IPS-NIHi7 (cell line): ENCODE measurements around the gene FCER2.

Source experiments
- DNase-seq: peaks from one replicate; pipeline ENCODE4 v3.0.0; 2012; ENCODE audit warnings: mixed read lengths; ENCODE audit errors: extremely low spot score

Gene FCER2

GRCh38 chr19:7647156-7647555, 54.8 kb downstream of the FCER2 start:
- no peak for DNase-seq

GRCh38 chr19:7646426-7646700, 55.6 kb downstream of the FCER2 start:
- no peak for DNase-seq

GRCh38 chr19:7645656-7646425, 56.1 kb downstream of the FCER2 start:
- no peak for DNase-seq

DNA sequence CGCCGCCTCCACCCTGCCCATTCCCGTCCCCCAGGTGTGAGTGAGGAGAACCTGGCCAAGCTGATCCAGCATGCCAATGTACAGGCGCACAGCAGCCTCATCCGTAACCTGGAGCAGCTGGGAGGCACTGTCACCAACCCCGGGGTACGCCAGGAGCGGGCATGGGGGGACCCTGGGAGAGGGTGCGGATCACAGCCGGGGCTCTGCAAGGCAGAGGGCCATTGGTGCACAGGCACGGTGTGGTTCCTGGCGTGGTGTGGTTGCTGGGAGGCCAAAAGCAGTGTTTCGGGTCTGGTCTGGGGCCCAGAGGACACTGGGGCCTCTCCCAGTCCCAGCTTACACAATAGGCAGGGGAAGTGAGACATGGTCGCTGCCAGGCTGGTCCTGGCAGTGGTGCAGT, 56.8 kb downstream of the FCER2 start:
- no peak for DNase-seq

DNA sequence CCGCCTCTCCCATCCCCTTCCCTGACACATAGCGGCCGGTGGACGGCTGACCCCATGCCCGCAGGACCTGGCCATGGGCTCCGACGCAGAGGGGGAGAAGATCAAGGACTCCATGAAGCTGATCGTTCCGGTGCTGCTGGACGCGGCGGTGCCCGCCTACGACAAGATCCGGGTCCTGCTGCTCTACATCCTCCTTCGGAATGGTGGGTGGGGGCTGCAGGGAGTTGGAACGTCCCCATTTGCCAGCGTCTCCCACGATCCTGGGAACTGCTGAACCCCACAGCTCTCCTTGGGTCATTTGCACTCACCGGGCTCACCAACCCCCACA, 57.4 kb downstream of the FCER2 start:
- DNase-seq = no peak

DNA sequence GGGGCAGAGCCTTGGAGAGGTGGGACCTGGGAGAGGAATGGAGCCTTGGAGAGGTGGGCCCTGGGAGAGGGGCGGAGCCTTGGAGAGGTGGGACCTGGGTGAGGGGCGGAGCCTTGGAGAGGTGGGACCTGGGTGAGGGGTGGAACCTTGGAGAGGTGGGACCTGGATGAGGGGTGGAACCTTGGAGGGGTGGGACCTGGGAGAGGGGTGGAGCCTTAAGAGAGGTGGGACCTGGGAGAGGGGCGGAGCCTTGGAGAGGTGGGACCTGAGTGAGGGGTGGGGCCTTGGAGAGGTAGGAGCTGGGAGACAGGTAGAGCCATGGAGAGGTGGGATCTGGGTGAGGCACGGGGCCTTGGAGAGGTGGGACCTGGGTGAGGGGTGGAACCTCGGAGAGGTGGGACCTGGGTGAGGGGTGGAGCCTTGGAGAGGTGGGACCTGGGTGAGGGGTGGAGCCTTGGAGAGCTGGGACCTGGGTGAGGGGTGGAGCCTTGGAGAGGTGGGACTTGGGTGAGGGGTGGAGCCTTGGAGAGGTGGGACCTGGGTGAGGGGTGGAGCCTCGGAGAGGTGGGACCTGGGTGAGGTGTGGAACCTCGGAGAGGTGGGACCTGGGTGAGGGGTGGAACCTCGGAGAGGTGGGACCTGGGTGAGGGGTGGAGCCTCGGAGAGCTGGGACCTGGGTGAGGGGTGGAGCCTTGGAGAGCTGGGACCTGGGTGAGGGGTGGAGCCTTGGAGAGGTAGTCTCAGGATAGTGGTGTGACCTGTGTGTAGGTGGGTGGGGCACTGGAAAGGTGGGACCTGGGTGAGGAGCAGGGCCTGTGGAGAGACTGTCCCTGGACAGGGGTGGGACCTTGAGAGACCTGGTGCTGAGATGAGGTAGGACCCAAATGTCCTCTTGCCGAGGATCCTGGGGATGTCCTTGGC, 58.0 kb downstream of the FCER2 start:
- DNase-seq = peak; percentile 69

DNA sequence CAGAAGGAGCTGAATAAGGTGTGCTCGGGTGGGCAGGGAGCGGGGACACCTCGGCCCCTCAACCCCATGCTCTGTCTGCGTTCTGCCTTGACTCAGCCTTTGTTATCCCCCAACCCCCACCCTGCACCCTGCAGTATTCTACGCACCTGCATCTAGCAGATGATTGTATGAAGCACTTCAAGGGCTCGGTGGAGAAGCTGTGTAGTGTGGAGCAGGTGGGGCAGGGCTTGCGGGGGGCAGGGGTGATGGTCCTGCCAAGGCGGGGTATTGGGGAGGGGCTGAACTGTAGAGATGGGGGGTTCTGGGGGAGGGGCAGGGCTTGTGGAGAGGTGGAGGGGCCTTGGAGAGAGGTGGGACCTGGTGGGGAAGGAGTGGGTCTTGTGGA, 58.9 kb downstream of the FCER2 start:
- no peak for DNase-seq

DNA sequence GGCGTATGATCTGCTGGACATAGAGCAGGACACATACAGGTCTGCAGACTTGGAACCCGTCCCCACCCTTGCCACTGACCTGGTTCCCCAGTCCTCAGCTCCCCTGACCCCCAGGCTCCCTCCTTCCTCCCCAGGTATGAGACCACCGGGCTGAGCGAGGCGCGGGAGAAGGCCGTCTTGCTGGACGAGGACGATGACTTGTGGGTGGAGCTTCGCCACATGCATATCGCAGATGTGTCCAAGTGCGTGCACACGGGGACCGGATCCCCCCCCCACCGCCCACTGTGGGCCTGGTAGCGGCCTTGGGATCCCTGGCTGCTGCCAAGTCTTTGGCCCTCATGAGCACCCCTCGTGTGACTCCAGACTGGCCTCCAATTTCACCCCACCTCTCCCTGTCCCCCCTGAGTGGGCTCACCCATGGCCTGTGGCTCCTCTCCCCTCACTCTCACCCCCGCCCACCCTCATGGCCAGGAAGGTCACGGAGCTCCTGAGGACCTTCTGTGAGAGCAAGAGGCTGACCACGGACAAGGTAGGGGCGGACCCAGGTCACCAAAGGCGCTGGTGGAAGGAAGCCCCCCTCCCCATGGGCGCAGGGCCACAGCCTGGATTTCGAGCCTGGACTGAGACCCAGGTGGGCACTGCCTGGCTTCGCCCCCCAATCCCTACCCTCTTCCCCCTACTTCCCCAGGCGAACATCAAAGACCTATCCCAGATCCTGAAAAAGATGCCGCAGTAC, 59.5 kb downstream of the FCER2 start:
- no peak for DNase-seq

- no peak for DNase-seq
Observed at GRCh38 chr19:7641290-7642276, 60.3 kb downstream of the FCER2 start.

DNA sequence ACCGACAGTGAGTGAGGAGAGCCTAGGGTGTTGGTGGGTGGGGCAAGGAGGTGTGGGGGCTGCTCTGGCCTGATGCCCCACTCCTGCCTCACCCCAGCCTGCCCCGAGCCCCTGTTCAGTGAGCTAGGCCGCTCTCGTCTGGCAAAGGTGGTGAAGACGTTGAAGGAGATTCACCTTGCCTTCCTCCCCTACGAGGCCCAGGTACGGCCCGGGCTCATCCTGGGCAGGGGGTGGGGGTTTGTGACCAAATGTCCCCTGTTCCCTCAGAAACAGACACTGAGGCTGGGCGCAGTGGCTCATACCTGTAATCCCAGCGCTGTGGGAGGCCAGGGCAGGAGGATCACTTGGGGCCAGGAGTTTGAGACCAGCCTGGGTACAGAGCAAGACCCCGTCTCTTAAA, 61.1 kb downstream of the FCER2 start:
- DNase-seq = no peak

DNA sequence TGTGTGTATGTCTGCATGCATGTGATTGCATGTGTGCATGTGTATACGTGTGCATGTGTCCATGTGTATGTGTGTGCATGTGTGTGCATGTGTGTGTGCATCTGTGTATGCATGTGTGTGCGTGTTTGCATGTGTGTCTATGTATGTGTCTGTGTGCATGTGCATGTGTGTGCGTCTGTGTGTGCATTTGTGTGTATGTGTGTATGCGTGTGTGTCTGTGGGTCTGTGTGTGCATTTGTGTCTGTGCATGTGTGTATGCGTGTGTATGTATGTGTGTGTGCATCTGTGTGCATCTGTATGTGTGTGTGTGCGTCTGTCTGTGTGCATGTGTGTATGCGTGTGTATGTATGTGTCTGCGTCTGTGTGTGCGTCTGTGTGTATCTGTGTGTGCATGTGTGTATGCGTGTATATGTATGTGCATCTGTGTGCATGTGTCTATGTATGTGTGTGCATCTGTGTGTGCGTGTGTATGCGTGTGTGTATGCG, 62.0 kb downstream of the FCER2 start:
- DNase-seq = no peak

DNA sequence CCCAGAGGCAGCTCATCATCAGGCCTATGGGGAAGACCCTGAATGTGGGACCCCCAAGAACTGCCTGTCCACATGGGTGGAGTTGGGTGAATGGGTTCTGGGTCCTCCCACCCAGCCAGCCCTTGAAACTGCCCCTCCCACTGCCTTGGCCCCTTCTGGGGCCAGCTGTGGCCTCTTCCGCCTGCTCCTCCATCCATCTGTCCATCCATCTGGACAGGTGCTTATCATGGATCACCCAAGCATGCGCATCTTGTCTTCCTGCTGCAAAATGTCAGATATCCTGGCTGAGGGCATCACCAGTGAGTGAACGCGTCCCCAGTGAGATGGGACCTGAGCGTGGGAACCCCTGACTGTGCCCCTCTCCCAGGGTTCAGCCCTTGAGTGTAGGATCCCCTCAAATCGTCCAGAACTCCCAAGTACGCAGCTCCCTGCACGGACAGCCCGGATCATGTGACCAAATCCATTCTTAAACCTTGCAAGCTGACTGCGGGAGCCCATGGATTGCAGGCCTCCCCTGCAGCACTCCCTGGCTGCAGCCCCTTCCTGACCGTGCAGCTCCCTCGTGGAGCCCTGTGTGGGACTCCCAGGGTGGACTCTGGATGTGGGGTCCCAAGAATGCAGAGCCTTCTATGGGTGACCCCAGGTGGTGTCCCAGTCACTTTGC, 63.0 kb downstream of the FCER2 start:
- no peak for DNase-seq
